ENCODE results near the gene PREB. TPM values are rescaled to one million over a fixed set of nuclear protein-coding genes. Genes with fewer than 3 reads are reported as not detected.
A peak's percentile ranks its signal among the peaks of the same experiment; 100 is the strongest.

Gene PREB
- total RNA-seq, 1 experiment from 2014 or later = 89.2 TPM

- peak; percentile 55 for DNase-seq (ENCODE audit: low spot score)
Measured at GRCh38 chr2:27152796-27153464, 18.5 kb upstream of the PREB start.

DNA sequence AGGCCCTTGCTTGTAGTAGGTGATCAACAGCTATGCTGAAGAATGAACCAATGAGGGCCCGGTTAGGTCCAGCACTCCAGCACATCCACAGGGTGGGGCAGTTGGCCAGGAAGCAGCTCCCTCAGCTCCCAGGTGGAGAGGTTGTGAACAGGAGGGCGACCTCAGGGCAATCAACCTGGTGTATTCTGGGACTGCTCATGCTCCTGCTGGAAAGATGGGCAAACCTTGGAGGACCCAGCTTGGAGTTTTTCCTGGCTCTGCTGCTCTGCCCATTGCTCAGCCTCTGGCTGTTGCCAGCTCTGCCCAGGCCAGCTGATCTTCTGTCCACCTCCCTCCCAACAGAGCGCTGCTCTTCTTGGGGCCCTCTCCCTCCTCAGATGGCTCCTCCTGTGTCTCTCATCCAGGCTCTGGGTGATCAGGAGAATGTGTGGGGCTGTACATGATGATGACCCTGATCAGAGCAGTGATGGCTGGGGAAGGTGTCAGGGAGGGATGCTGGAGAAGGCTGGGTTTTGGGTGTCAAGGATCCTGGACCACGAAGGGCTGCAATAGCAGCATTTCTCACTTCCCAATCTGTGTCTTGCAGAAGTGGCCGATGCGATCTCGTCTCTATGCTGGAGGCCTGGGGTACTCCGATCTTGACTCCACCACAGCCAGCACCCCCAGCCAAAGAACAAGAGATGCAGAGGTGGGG lies 17.8 kb upstream of the PREB start:
- DNase-seq (ENCODE audit: low spot score) = no peak

- no peak for DNase-seq (ENCODE audit: low spot score)
Measured at GRCh38 chr2:27150639-27151230, 16.3 kb upstream of the PREB start.

DNA sequence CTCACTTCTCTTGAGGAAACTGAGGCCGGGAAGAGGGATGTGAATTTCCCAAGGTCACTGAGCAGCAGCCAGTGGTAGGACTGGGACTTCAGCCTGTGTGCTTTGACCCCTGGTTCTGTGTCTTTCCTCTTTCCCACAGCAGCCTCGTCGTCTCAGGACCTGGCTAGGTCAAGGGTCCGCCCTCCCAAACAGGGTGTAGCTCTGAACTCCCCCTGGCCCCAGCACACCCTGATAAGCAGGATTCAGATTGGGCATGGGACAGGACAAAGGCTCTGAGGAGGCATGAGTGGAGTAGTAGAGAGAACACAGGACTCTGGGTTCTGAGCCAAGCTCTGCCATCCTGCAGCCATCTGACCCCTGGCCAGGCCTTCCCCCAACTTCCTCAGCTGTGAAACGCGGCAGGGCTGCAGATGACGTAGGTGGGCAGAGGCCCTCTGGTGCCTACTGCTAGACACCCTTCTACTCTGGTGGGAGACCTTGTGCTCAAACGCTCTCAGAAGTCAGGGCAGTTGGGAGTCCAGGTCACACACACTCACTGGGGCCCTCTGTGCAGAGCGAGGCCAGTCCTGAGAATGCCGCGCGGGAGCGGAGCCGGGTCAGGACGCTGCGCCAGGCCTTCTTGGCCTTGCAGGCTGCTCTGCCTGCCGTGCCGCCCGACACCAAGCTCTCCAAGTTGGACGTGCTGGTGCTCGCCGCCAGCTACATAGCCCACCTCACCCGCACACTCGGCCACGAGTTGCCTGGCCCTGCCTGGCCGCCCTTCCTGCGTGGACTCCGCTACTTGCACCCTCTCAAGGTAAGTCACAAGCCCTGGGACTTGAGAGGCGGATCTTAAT lies 15.4 kb upstream of the PREB start:
- DNase-seq (ENCODE audit: low spot score) = no peak

GRCh38 chr2:27148801-27149439 lies 14.5 kb upstream of the PREB start, which contains the start of gene TCF23:
Gene TCF23 (plus strand): TSS chr2:27149004. CDS start chr2:27149134, 130 bp downstream.
- no peak for DNase-seq (ENCODE audit: low spot score)

DNA sequence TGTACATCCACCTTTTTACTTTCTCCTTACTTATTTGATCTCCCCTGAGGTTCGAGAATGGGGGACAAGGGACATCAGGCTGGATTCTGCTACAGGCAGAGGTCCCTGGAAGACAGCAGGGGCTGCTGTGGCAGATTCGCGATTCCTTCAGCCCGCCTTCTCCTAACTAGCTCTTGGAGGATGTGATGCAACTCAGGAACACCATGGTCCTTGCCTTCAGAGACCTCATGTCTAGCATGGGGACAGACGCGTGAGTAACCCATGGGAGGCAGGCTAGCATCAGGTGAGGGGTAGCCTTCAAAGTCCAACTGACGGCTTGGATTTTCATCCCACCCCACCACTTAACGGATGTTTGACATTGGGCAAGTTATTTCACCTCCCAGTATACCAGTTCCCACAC lies 13.5 kb upstream of the PREB start:
- no peak for DNase-seq (ENCODE audit: low spot score)

DNA sequence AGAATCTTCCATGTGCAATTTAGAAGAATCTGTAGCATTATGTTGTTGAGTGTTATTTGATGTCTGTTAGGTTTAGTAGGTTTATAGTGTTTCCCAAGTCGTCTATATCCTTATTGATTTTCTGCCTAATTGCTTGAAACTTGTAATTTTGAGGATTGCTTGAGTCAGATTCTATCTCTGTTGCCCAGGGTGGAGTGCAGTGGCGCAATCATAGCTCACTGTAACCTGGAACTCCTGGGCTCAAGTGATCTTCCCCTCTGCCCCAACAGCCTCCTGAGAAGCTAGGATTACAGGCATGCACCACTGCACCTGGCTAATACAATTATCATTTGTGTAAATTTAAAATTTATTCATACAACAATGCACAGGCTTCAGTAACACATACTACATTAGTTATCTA lies 11.2 kb upstream of the PREB start:
- DNase-seq (ENCODE audit: low spot score) = no peak

GRCh38 chr2:27143285-27143684 lies 8.8 kb upstream of the PREB start:
- DNase-seq (ENCODE audit: low spot score) = no peak

- no peak for DNase-seq (ENCODE audit: low spot score)
Measured at GRCh38 chr2:27139310-27139709, 4.9 kb upstream of the PREB start, which contains the start of gene PRR30. Gene PRR30 (minus strand): TSS chr2:27139410. CDS start chr2:27138329, 1,081 bp downstream.

DNA sequence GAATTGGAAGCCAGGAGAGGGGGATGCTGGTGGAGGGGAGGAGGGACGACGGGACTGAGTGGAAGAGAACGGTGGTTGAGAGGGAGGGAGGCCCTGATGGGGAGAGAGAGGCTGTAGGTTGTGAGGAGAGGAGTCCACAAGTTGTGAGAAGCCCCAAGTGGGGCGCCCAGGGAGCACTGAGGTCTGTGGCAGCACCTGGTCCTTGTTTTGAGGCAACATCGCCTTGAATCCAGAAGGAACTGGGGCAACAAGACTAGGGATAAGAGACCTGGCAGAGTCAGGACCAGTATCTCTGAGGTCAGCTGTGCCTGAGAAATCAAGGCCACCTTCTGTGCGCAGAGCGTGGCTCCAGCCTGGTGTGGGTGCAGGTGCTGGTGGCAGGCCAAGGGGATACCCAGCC lies 3.7 kb upstream of the PREB start:
- no peak for DNase-seq (ENCODE audit: low spot score)

- DNase-seq (ENCODE audit: low spot score) = no peak
Measured at GRCh38 chr2:27137322-27137935, 3.0 kb upstream of the PREB start.

GRCh38 chr2:27136751-27137150 lies 2.3 kb upstream of the PREB start:
- no peak for DNase-seq (ENCODE audit: low spot score)

GRCh38 chr2:27135478-27135955 lies 1.1 kb upstream of the PREB start:
- no peak for DNase-seq (ENCODE audit: low spot score)

DNA sequence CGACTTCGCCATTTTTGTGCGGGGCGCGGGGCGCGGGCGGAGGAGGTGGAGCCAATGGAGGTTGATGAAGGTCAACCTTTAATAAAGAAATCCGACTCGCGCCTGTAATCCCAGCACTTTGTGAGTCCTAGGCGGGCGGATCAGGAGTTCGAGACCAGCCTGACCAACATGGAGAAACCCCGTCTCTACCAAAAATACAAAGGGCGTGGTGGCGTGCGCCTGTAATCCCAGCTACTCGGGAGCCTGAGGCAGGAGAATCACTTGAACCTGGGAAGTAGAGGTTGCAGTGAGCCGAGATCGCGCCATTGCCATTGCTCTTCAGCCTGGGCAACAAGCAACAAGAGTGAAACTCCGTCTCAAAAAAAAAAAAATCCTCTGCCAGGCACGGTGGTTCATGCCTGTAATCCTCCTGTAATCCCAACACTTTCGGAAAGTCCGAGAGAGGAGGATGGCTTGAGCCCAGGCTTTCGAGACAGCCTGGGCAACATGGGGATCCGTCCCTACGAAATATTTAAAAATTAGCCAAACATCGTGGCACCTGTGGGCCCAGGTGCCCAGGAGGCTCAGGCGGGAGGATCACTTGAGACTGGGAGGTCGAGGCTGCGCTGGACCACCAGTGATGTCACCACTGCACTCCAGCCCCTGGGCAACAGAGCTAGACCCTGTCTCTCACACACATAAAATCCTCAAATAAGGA lies 493 bp upstream of the PREB start:
- DNase-seq (ENCODE audit: low spot score) = no peak

DNA sequence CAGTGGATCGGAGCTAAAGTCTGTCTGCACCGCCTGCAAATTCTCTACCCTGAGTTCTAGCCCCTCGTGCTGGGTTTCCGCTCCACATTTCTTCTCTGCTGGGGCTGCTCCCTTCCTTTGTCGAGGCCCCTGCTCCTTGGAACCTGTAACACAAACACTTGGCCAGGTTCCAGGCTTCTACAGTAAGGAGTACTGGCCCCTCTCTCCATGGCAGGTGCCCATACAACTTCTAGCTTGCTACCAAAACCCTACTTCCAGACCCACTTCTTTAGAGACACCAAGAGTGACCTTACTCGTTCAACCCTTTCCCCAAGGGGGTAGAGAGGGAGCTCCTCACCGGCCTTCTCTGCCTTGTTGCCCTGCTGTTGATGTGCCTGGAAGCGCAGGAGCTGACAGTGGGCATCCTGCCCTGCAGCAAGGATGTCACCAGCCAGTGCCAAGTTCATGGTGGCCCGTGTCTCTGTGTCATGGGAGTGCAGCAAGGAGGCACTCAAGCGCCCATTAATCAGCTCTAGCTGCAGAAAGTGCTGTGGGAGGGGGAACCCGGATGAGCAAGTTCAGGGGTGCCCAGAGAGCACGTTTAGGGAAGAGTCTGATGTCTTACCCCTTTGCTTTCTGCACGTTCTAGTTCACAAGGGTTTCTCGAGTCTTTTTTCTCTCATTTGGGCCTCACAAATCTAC lies 1.1 kb downstream of the PREB start:
- peak; percentile 10 for DNase-seq (ENCODE audit: low spot score)

- no peak for DNase-seq (ENCODE audit: low spot score)
Measured at GRCh38 chr2:27131429-27131828, 3.0 kb downstream of the PREB start.

DNA sequence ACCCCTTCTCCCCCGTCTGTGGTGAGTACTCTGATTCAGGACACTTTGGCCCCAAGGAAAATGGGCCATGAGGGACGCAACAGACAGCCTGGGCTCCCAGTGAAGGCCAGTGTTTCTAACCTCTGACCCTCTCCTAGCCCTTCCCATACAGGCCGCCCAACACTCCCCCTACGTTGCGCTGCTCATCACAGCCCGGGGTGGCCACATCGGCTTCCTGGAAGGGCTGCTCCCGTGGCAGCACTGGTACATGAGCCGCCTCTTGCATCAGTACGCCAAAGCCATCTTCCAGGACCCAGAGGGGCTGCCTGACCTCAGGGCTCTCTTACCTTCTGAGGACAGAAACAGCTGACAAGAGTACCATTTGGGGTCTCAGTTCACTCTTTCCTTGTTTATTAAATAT lies 4.0 kb downstream of the PREB start:
- DNase-seq (ENCODE audit: low spot score) = no peak

DNA sequence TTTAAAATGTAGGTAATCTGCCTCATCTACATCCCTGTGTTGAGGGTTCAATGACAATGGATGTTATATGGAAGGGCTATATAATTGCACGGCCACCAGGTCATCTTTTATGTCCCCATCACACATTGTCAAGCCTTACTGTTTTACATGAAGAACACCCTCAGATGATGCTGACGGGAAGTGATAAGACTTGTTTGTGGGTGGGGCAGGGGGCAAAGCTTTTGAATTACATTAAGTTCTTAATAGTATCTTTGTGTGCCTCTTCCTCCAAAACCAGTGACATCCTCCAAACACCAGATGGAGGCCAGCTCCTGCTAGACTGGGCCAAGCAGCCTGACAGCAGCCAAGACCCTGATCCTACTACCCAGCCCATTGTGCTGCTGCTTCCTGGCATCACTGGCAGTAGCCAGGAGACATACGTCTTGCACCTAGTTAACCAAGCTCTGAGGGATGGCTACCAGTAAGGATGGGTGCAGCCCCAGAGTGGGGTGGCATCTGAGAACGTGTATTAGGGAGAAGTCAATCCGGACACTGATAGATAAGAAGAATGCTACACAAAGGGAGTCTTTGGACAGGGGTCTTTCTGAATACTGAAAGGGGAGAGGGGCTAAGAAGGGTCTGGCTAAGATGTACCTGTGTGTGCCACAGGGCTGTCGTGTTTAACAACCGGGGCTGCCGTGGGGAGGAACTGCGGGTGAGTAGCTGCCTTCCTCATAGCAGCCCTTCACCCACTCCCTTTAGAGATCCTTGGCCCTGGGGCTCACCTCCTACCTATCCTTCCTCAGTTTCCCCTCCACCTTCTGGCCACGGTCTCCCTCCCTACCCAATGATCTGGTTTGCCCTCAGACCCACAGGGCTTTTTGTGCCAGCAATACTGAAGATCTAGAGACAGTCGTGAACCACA lies 5.5 kb downstream of the PREB start:
- no peak for DNase-seq (ENCODE audit: low spot score)
